ENCODE results near the gene LRRC4B.
"Not testable (repeated sequence)": the region's sequence is repeated elsewhere in the genome, so short reads cannot be mapped to it uniquely, and the experiment has no call there.

Gene LRRC4B

GRCh38 chr19:50580970-50581634, 12.9 kb upstream of the LRRC4B start:
- in situ Hi-C loops (cut with MboI; ENCODE audit: low pct_unique_long_range_greater_than_20kb, low sequenced_read_pairs, unreplicated experiment): no loop called here

GRCh38 chr19:50580240-50580639, 12.0 kb upstream of the LRRC4B start:
- in situ Hi-C loops (cut with MboI; ENCODE audit: low pct_unique_long_range_greater_than_20kb, low sequenced_read_pairs, unreplicated experiment): no loop called here
- no peak for TF ChIP-seq CTCF (IDR thresholded peaks at IDR 0.05; ENCODE audit: extremely low read depth, insufficient read depth, missing control alignments)
- no peak for DNase-seq (ENCODE audit: low spot score)

More at GRCh38 chr19:50580970-50581634, 12.9 kb upstream of the LRRC4B start:
- no peak for TF ChIP-seq CTCF (IDR thresholded peaks at IDR 0.05; ENCODE audit: extremely low read depth, insufficient read depth, missing control alignments)
- no peak for DNase-seq (ENCODE audit: low spot score)

GRCh38 chr19:50576769-50577168, 8.5 kb upstream of the LRRC4B start:
- in situ Hi-C loops (cut with MboI; ENCODE audit: low pct_unique_long_range_greater_than_20kb, low sequenced_read_pairs, unreplicated experiment); DNase-seq (ENCODE audit: low spot score): not testable (repeated sequence)

- DNase-seq (ENCODE audit: low spot score): no peak
- in situ Hi-C loops (cut with MboI; ENCODE audit: low pct_unique_long_range_greater_than_20kb, low sequenced_read_pairs, unreplicated experiment): no loop called here
- TF ChIP-seq CTCF (IDR thresholded peaks at IDR 0.05; ENCODE audit: extremely low read depth, insufficient read depth, missing control alignments): no peak
Measured at GRCh38 chr19:50573741-50574461, 5.7 kb upstream of the LRRC4B start.

- no peak for DNase-seq (ENCODE audit: low spot score)
- TF ChIP-seq CTCF (IDR thresholded peaks at IDR 0.05; ENCODE audit: extremely low read depth, insufficient read depth, missing control alignments): no peak
- in situ Hi-C loops (cut with MboI; ENCODE audit: low pct_unique_long_range_greater_than_20kb, low sequenced_read_pairs, unreplicated experiment): no loop called here
Measured at GRCh38 chr19:50570997-50571396, 2.8 kb upstream of the LRRC4B start.

GRCh38 chr19:50569938-50570540, 1.8 kb upstream of the LRRC4B start:
- DNase-seq (ENCODE audit: low spot score): no peak
- in situ Hi-C loops (cut with MboI; ENCODE audit: low pct_unique_long_range_greater_than_20kb, low sequenced_read_pairs, unreplicated experiment): no loop called here
- no peak for TF ChIP-seq CTCF (IDR thresholded peaks at IDR 0.05; ENCODE audit: extremely low read depth, insufficient read depth, missing control alignments)

Data from GM13977 (cell line).